Neuronal stem cell (in vitro differentiated cells): ENCODE measurements around the gene ADGRG2.

ENCODE experiments used
- DNase-seq: peaks from one replicate; pipeline ENCODE4 v3.0.0-alpha.2; 2013; ENCODE audit warnings: low spot score
- H2AFZ ChIP-seq: one replicate; pipeline ENCODE4 v1.6.1; 2013; ENCODE audit warnings: mild to moderate bottlenecking, low read length, inconsistent platforms
- H2AK5ac ChIP-seq: 2 replicates; pipeline ENCODE4 v1.6.1; 2013; ENCODE audit warnings: low read depth, mild to moderate bottlenecking, inconsistent platforms, low read length, moderate library complexity, mixed read lengths
- H2BK120ac ChIP-seq: 2 replicates; pipeline ENCODE4 v1.6.1; 2013; ENCODE audit warnings: low read depth, mild to moderate bottlenecking, inconsistent platforms, low read length, moderate library complexity, mixed read lengths
- H2BK12ac ChIP-seq: one replicate; pipeline ENCODE4 v1.6.1; 2013; ENCODE audit warnings: low read length, inconsistent platforms
- H2BK15ac ChIP-seq: 2 replicates; pipeline ENCODE4 v1.6.1; 2013; ENCODE audit warnings: mild to moderate bottlenecking, low read length, inconsistent platforms, mixed read lengths
- H2BK5ac ChIP-seq: one replicate; pipeline ENCODE4 v1.6.1; 2013; ENCODE audit warnings: inconsistent platforms, mild to moderate bottlenecking, low read length, moderate library complexity
- H3K14ac ChIP-seq: one replicate; pipeline ENCODE4 v1.6.1; 2013; ENCODE audit warnings: low read length, inconsistent platforms
- H3K18ac ChIP-seq: 2 replicates; pipeline ENCODE4 v1.6.1; 2013; ENCODE audit warnings: low read length, inconsistent platforms
- H3K23ac ChIP-seq: 2 replicates; pipeline ENCODE4 v1.6.1; 2013; ENCODE audit warnings: low read depth, mild to moderate bottlenecking, mixed read lengths, low read length, inconsistent platforms; ENCODE audit not compliant: poor library complexity
- H3K27ac ChIP-seq: replicated peaks from 3 replicates; pipeline ENCODE4 v1.5.1; 2013; ENCODE audit warnings: low read length, inconsistent platforms
- H3K27me3 ChIP-seq, 3 experiments: 2 replicates each; pipeline ENCODE4 v1.6.1; 2013; ENCODE audit warnings: low read length in 3 of 3, mild to moderate bottlenecking in 2 of 3, inconsistent platforms in 1 of 3, low read depth in 1 of 3, mixed read lengths in 1 of 3, moderate library complexity in 1 of 3; ENCODE audit not compliant: control insufficient read depth in 3 of 3, insufficient read depth in 3 of 3
- H3K36me3 ChIP-seq, 2 donors: replicated peaks in 1 of 2; 2 replicates each; pipeline ENCODE4 v1.6.1; 2013; ENCODE audit warnings: low read length in 2 of 2; ENCODE audit not compliant: control insufficient read depth in 2 of 2, insufficient read depth in 2 of 2
- H3K4ac ChIP-seq: 2 replicates; pipeline ENCODE4 v1.6.1; 2013; ENCODE audit warnings: inconsistent platforms, mild to moderate bottlenecking, low read length, moderate library complexity
- H3K4me1 ChIP-seq, 2 donors: 1 replicate in 1 of 2; 2 replicates in 1 of 2; pipeline ENCODE4 v1.6.1; 2013; ENCODE audit warnings: low read length in 2 of 2, low read depth in 1 of 2; ENCODE audit not compliant: control insufficient read depth in 2 of 2, insufficient read depth in 1 of 2
- H3K4me2 ChIP-seq: one replicate; pipeline ENCODE4 v1.6.1; 2013; ENCODE audit warnings: mild to moderate bottlenecking, low read length, inconsistent platforms; ENCODE audit not compliant: insufficient read depth, poor library complexity, severe bottlenecking
- H3K4me3 ChIP-seq, 2 donors: 2 replicates each; pipeline ENCODE4 v1.5.1; 2013; ENCODE audit warnings: low read length in 2 of 2, mild to moderate bottlenecking in 2 of 2, inconsistent platforms in 1 of 2, moderate library complexity in 1 of 2
- H3K79me1 ChIP-seq: one replicate; pipeline ENCODE4 v1.6.1; 2013; ENCODE audit warnings: low read depth, mild to moderate bottlenecking, inconsistent platforms, low read length, moderate library complexity
- H3K9ac ChIP-seq: one replicate; pipeline ENCODE4 v1.6.1; 2013; ENCODE audit warnings: mild to moderate bottlenecking, low read depth, low read length, inconsistent platforms; ENCODE audit not compliant: poor library complexity
- H3K9me3 ChIP-seq, 2 donors: replicated peaks in 1 of 2; 2 replicates each; pipeline versions ENCODE3 to v1.6.1; 2013; ENCODE audit warnings: low read length in 2 of 2, mild to moderate bottlenecking in 2 of 2, inconsistent platforms in 1 of 2, low read depth in 1 of 2, mixed read lengths in 1 of 2, moderate library complexity in 1 of 2; ENCODE audit not compliant: control insufficient read depth in 2 of 2, insufficient read depth in 1 of 2
- H4K8ac ChIP-seq: one replicate; pipeline ENCODE4 v1.6.1; 2013; ENCODE audit warnings: low read depth, mild to moderate bottlenecking, inconsistent platforms, low read length, moderate library complexity
- H4K91ac ChIP-seq: one replicate; pipeline ENCODE4 v1.6.1; 2013; ENCODE audit warnings: low read length, low read depth, mild to moderate bottlenecking, inconsistent platforms; ENCODE audit not compliant: poor library complexity
- WGBS, 2 donors: extraction: QIAGEN DNeasy Blood & Tissue Kit; methylation state at CpG; one replicate each; pipeline ENCODE4 v1.1.7; 2013; ENCODE audit warnings: missing lambda C conversion rate in 2 of 2, mixed read lengths in 1 of 2; ENCODE audit not compliant: insufficient read length in 2 of 2, insufficient replicate concordance in 1 of 2; ENCODE audit errors: extremely low coverage in 2 of 2; 5-methylcytosine and 5-hydroxymethylcytosine counted together

The ADGRG2 gene

GRCh38 chrX:18971506-18971905 is 150.8 kb downstream of the ADGRG2 start:
- WGBS, 2 donors, result no CpG with 5 or more reads among the region's 2 CpGs

GRCh38 chrX:18970465-18970864 is 151.8 kb downstream of the ADGRG2 start:
- no peak overlapping the region for H3K18ac ChIP-seq
- no peak overlapping the region for H2BK5ac ChIP-seq
- no peak overlapping the region for H3K9ac ChIP-seq
- no peak overlapping the region for H3K23ac ChIP-seq
- no peaks in the 10 kb centered on the region for H3K27me3 ChIP-seq
- no peak overlapping the region for H2AK5ac ChIP-seq
- H3K79me1 ChIP-seq, result no peaks in the 10 kb centered on the region
- H3K9me3 ChIP-seq, result no peaks in the 10 kb centered on the region
- no peak overlapping the region for H2BK120ac ChIP-seq
- no peak for DNase-seq
- no peaks in the 10 kb centered on the region for H3K36me3 ChIP-seq
- no peak overlapping the region for H2BK12ac ChIP-seq
- H2AFZ ChIP-seq, result no peak overlapping the region
- H3K4me3 ChIP-seq, result no peak overlapping the region
- H4K91ac ChIP-seq, result no peak overlapping the region
- H3K14ac ChIP-seq, result no peak overlapping the region
- no peaks in the 10 kb centered on the region for H3K4me1 ChIP-seq
- no peak overlapping the region for H2BK15ac ChIP-seq
- H3K4me2 ChIP-seq, result no peak overlapping the region
- H3K4ac ChIP-seq, result no peak overlapping the region
- H3K27ac ChIP-seq, result no peak overlapping the region
- H4K8ac ChIP-seq, result no peak overlapping the region

More at GRCh38 chrX:18971506-18971905, 150.8 kb downstream of the ADGRG2 start:
- H2BK15ac ChIP-seq, result no peak overlapping the region
- no peaks in the 10 kb centered on the region for H3K79me1 ChIP-seq
- H3K27ac ChIP-seq, result no peak overlapping the region
- no peaks in the 10 kb centered on the region for H3K36me3 ChIP-seq
- no peak overlapping the region for H4K91ac ChIP-seq
- no peak overlapping the region for H2AK5ac ChIP-seq
- no peaks in the 10 kb centered on the region for H3K4me1 ChIP-seq
- no peak overlapping the region for H2AFZ ChIP-seq
- no peak overlapping the region for H3K4me2 ChIP-seq
- H2BK5ac ChIP-seq, result no peak overlapping the region
- no peak overlapping the region for H2BK12ac ChIP-seq
- H3K14ac ChIP-seq, result no peak overlapping the region
- H3K18ac ChIP-seq, result no peak overlapping the region
- no peak for DNase-seq
- H4K8ac ChIP-seq, result no peak overlapping the region
- no peak overlapping the region for H3K4ac ChIP-seq
- no peak overlapping the region for H3K4me3 ChIP-seq
- no peak overlapping the region for H2BK120ac ChIP-seq
- H3K9me3 ChIP-seq, result no peaks in the 10 kb centered on the region
- H3K9ac ChIP-seq, result no peak overlapping the region
- no peak overlapping the region for H3K23ac ChIP-seq
- no peaks in the 10 kb centered on the region for H3K27me3 ChIP-seq

- no peak overlapping the region for H3K9ac ChIP-seq
- no peak overlapping the region for H3K18ac ChIP-seq
- no peak overlapping the region for H2BK120ac ChIP-seq
- no peak overlapping the region for H2BK15ac ChIP-seq
- H3K36me3 ChIP-seq, result no peaks in the 10 kb centered on the region
- H3K4me2 ChIP-seq, result no peak overlapping the region
- no peak overlapping the region for H4K91ac ChIP-seq
- no peak overlapping the region for H3K23ac ChIP-seq
- no peaks in the 10 kb centered on the region for H3K9me3 ChIP-seq
- no peak overlapping the region for H2AK5ac ChIP-seq
- no CpG with 5 or more reads among the region's 5 CpGs for WGBS, 2 donors
- no peak overlapping the region for H2AFZ ChIP-seq
- DNase-seq, result no peak
- no peak overlapping the region for H3K14ac ChIP-seq
- H4K8ac ChIP-seq, result no peak overlapping the region
- H3K4me3 ChIP-seq, result no peak overlapping the region
- no peaks in the 10 kb centered on the region for H3K4me1 ChIP-seq
- H3K79me1 ChIP-seq, result no peaks in the 10 kb centered on the region
- no peak overlapping the region for H2BK12ac ChIP-seq
- no peak overlapping the region for H2BK5ac ChIP-seq
- H3K27ac ChIP-seq, result no peak overlapping the region
- no peak overlapping the region for H3K4ac ChIP-seq
- H3K27me3 ChIP-seq, result no peaks in the 10 kb centered on the region
These were observed 155.6 kb downstream of the ADGRG2 start for GRCh38 chrX:18966624-18967023.

- WGBS, 2 donors, result no CpG with 5 or more reads among the region's 9 CpGs
These were observed 157.4 kb downstream of the ADGRG2 start for GRCh38 chrX:18964901-18965300.

More at GRCh38 chrX:18964901-18965300, 157.4 kb downstream of the ADGRG2 start:
- Histone ChIP-seq H3K14ac (no peak overlapping the region), H4K8ac (no peak overlapping the region), H2BK120ac (no peak overlapping the region), H2BK15ac (no peak overlapping the region), H3K18ac (no peak overlapping the region), H3K79me1 (no peaks in the 10 kb centered on the region), H4K91ac (no peak overlapping the region), H3K36me3 (no peaks in the 10 kb centered on the region), H2BK12ac (no peak overlapping the region), H3K4ac (no peak overlapping the region), H3K27ac (no peak overlapping the region), H2AFZ (no peak overlapping the region), H3K4me3 (no peak overlapping the region), H2AK5ac (no peak overlapping the region), H2BK5ac (no peak overlapping the region), H3K9me3 (no peaks in the 10 kb centered on the region), H3K4me1 (no peaks in the 10 kb centered on the region), H3K4me2 (peak overlapping the region; percentile 11), H3K27me3 (no peaks in the 10 kb centered on the region), H3K9ac (no peak overlapping the region), H3K23ac (no peak overlapping the region)
- DNase-seq, result no peak
